PC-3 (cell line): Measurements from ENCODE around the gene ADORA2A. TPM values are rescaled to one million over a fixed set of nuclear protein-coding genes. Genes with fewer than 3 reads are reported as not detected.

Source experiments
- ATAC-seq: fragments of 200-7000 bp; cut with Tn5 transposase; 2 replicates; pipeline ENCODE4 v1.9.1; 2020; ENCODE audit warnings: mild to moderate bottlenecking, moderate library complexity
- BruUV-seq: library from RNA; stranded (reverse); fragments of 400-500 nt; replicated peaks from 2 replicates; lab custom pipeline; 2021; lab: Mats Ljungman, UMichigan
- CTCF ChIA-PET: fragments of 300-600 bp; sonication (Branson Sonifier 250); formaldehyde crosslinking; loops from one replicate; lab custom pipeline; 2022; ENCODE audit warnings: antibody characterized with exemption; lab: Charles Lee
- POLR2A ChIA-PET: fragments of 300-600 bp; sonication (Branson Sonifier 250); formaldehyde crosslinking; loops from one replicate; lab custom pipeline; 2022; ENCODE audit warnings: antibody characterized with exemption; ENCODE audit not compliant: unreplicated experiment; lab: Charles Lee
- DNase-seq: peaks from one replicate; pipeline ENCODE4 v3.0.0-alpha.2; 2015
- H2AFZ ChIP-seq: fragments of 300-600 bp; sonication (generic); 2 replicates; pipeline ENCODE4 v1.6.0; 2016; ENCODE audit warnings: antibody characterized with exemption, low read length
- H3F3A ChIP-seq: fragments of 300-600 bp; sonication (generic); one replicate; pipeline ENCODE4 v1.6.0; 2017; ENCODE audit warnings: antibody characterized with exemption, low read length, control low read depth, mild to moderate bottlenecking; ENCODE audit not compliant: unreplicated experiment
- H3K27ac ChIP-seq: fragments of 300-600 bp; sonication (generic); 2 replicates; pipeline ENCODE4 v1.5.1; 2016; ENCODE audit warnings: mild to moderate bottlenecking, low read length
- H3K27me3 ChIP-seq: fragments of 300-600 bp; sonication (generic); 2 replicates; pipeline ENCODE4 v1.6.1; 2016; ENCODE audit warnings: low read length, mixed read lengths
- H3K36me3 ChIP-seq: fragments of 300-600 bp; sonication (generic); 2 replicates; pipeline ENCODE4 v1.6.1; 2016; ENCODE audit warnings: low read depth, mixed run types, low read length, mixed read lengths
- H3K4me1 ChIP-seq: fragments of 300-600 bp; sonication (generic); 2 replicates; pipeline ENCODE4 v1.5.1; 2016; ENCODE audit warnings: low read length; ENCODE audit not compliant: insufficient read depth
- H3K4me2 ChIP-seq: fragments of 300-600 bp; sonication (generic); 2 replicates; pipeline ENCODE4 v1.6.0; 2016; ENCODE audit warnings: low read length
- H3K4me3 ChIP-seq: fragments of 300-600 bp; sonication (generic); 2 replicates; pipeline ENCODE4 v1.5.1; 2016; ENCODE audit warnings: mild to moderate bottlenecking, low read length, mixed read lengths
- H3K79me2 ChIP-seq: fragments of 300-600 bp; sonication (generic); 2 replicates; pipeline ENCODE4 v1.6.1; 2017; ENCODE audit warnings: low read length, mixed read lengths
- H3K9ac ChIP-seq: fragments of 300-600 bp; sonication (generic); 2 replicates; pipeline ENCODE4 v1.6.0; 2016; ENCODE audit warnings: mild to moderate bottlenecking, low read length
- H3K9me2 ChIP-seq: fragments of 300-600 bp; sonication (generic); replicated peaks from 2 replicates; pipeline ENCODE4 v1.6.1; 2016; ENCODE audit warnings: mixed run types, low read length, mixed read lengths
- H3K9me3 ChIP-seq: fragments of 300-600 bp; sonication (generic); 2 replicates; pipeline ENCODE4 v1.6.1; 2016; ENCODE audit warnings: low read length, mixed read lengths
- H4K20me1 ChIP-seq: fragments of 300-600 bp; sonication (generic); 2 replicates; pipeline ENCODE4 v1.6.1; 2016; ENCODE audit warnings: low read length, mixed read lengths
- EZH2 ChIP-seq: fragments of 300-600 bp; sonication (generic); IDR thresholded peaks from one replicate; pipeline ENCODE4 v1.6.1; 2017; ENCODE audit warnings: antibody characterized with exemption, mild to moderate bottlenecking, low read length; ENCODE audit not compliant: unreplicated experiment
- EZH2phosphoT487 ChIP-seq: fragments of 300-600 bp; sonication (generic); IDR thresholded peaks from 2 replicates; pipeline ENCODE4 v1.6.1; 2018; ENCODE audit warnings: mild to moderate bottlenecking, antibody characterized with exemption, low read length, borderline replicate concordance
- intact Hi-C: fragments of 100-400 bp; cut with micrococcal nuclease; formaldehyde crosslinking; loops from 2 replicates; pipeline ENCODE4 v1.9.0; 2023
- total RNA-seq: library from RNA; depleted of rRNA; stranded (reverse); fragments of >200 nt; gene quantifications from 2 replicates; pipeline ENCODE4 v1.2.3, GENCODE V29; 2014
- TF ChIP-seq, protein P1 (sequence below): fragments of 300-600 bp; sonication (generic); conservative IDR thresholded peaks from 2 replicates; pipeline ENCODE4 v1.5.1; 2017; ENCODE audit warnings: antibody characterized with exemption, low read depth, mild to moderate bottlenecking, low read length

Gene ADORA2A
- total RNA-seq, 1 experiment from 2014 or later, result 1.7 TPM

DNA sequence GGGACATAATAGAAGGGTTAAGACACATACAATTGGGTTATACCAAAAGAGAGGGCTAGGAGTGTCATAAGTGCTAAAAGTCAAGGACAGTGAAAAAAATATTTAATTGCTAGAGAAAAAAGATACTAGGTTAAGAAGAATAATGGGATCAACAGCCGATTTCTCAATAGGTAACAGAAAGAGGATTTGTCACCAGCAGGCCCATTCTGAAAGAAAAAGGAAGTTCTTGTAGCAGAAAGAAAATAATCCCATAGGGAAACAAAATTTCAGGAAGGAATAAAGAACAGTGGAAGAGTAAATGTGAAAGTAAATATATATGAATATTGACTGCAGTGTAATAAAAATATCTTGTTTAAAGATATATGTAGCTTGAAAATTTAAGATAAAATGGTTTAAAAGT is 43.3 kb upstream of the ADORA2A start:
- H3K9me2 ChIP-seq, result no peaks in the 10 kb centered on the region
- ChIA-PET POLR2A (no interaction called here), CTCF (no interaction called here)
- no peaks in the 10 kb centered on the region for H3K27me3 ChIP-seq
- BruUV-seq, result no TSS peak
- TF ChIP-seq EZH2phosphoT487 (no peak), EZH2 (no peak)
- TF ChIP-seq, protein P1, sequence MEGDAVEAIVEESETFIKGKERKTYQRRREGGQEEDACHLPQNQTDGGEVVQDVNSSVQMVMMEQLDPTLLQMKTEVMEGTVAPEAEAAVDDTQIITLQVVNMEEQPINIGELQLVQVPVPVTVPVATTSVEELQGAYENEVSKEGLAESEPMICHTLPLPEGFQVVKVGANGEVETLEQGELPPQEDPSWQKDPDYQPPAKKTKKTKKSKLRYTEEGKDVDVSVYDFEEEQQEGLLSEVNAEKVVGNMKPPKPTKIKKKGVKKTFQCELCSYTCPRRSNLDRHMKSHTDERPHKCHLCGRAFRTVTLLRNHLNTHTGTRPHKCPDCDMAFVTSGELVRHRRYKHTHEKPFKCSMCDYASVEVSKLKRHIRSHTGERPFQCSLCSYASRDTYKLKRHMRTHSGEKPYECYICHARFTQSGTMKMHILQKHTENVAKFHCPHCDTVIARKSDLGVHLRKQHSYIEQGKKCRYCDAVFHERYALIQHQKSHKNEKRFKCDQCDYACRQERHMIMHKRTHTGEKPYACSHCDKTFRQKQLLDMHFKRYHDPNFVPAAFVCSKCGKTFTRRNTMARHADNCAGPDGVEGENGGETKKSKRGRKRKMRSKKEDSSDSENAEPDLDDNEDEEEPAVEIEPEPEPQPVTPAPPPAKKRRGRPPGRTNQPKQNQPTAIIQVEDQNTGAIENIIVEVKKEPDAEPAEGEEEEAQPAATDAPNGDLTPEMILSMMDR, result no peak
- no peaks in the 10 kb centered on the region for H3K9me3 ChIP-seq
- no peak overlapping the region for H3K9ac ChIP-seq
- no peak overlapping the region for H3K27ac ChIP-seq
- ATAC-seq (no peak), DNase-seq (no peak)
- no peaks in the 10 kb centered on the region for H3K4me1 ChIP-seq
- no peaks in the 10 kb centered on the region for H3K36me3 ChIP-seq
- no peak overlapping the region for H3K4me3 ChIP-seq
- intact Hi-C loops, result no loop called here
- H3F3A ChIP-seq, result no peaks in the 10 kb centered on the region
- H2AFZ ChIP-seq, result no peak overlapping the region
- no peaks in the 10 kb centered on the region for H3K79me2 ChIP-seq
- H4K20me1 ChIP-seq, result no peaks in the 10 kb centered on the region
- H3K4me2 ChIP-seq, result no peak overlapping the region

DNA sequence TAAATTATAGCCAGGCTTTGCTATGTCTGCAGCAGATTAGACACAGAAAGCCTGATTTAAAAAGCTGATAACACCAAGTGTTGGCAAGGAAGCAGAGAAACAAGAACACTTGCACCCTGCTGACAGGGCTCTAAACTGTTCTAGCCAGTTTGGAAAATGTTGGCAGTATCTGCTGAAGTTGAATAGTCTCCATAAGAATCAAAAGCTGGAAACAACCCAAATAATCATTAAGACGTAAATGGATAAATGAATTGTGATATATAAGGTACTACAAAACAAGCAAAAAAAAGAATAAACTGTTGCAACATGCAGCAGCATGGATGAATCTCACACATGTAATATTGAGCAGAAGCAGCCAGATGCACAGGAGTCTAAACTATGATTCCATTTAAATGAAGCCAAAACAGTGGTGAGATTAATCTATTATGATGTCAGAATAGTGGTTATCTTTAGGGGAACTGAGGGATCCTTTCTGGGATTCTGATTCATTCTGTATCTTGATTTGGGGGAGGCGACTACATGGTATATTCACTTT is 40.4 kb upstream of the ADORA2A start:
- TF ChIP-seq EZH2phosphoT487 (no peak), EZH2 (no peak)
- TF ChIP-seq, protein P1, result no peak
- Histone ChIP-seq H3K4me1 (no peaks in the 10 kb centered on the region), H3K9ac (no peak overlapping the region), H3K9me2 (no peaks in the 10 kb centered on the region), H2AFZ (no peak overlapping the region), H3K36me3 (no peaks in the 10 kb centered on the region), H3F3A (no peaks in the 10 kb centered on the region), H4K20me1 (no peaks in the 10 kb centered on the region), H3K4me3 (no peak overlapping the region), H3K27me3 (no peaks in the 10 kb centered on the region), H3K27ac (no peak overlapping the region), H3K9me3 (no peaks in the 10 kb centered on the region), H3K79me2 (no peaks in the 10 kb centered on the region), H3K4me2 (no peak overlapping the region)
- intact Hi-C loops, result no loop called here
- no TSS peak for BruUV-seq
- ChIA-PET POLR2A (no interaction called here), CTCF (no interaction called here)
- DNase-seq (no peak), ATAC-seq (no peak)

DNA sequence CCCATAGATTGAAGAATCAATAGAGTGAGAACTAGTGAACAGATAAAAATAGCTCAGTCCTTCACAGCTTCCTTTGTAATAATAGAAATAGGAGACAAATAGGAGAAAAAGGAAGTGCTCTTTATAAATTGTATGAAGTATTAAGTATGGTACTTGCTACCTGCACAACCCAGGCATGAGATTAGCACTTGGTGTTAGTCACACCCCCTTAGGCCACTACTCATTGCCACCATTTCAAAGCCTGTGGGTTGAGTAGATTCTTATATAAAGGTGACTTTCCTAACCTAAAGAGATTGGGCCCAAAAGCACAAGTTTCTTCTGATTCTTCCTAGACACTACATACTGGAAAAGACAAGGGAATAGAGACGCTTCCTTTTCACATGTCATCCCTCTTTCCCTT is 37.7 kb upstream of the ADORA2A start:
- CTCF ChIA-PET, result no interaction called here
- Histone ChIP-seq H3K79me2 (no peaks in the 10 kb centered on the region), H3K4me1 (no peaks in the 10 kb centered on the region), H3K9me3 (no peaks in the 10 kb centered on the region), H3K4me2 (no peak overlapping the region), H2AFZ (no peak overlapping the region), H3K4me3 (no peak overlapping the region), H3K27me3 (no peaks in the 10 kb centered on the region), H3F3A (no peaks in the 10 kb centered on the region), H4K20me1 (no peaks in the 10 kb centered on the region), H3K9me2 (no peaks in the 10 kb centered on the region), H3K9ac (no peak overlapping the region), H3K27ac (no peak overlapping the region), H3K36me3 (no peaks in the 10 kb centered on the region)
- no peak for DNase-seq
- intact Hi-C loops, result no loop called here
- BruUV-seq, result no TSS peak
- TF ChIP-seq EZH2, result no peak
- TF ChIP-seq, protein P1, result no peak
- TF ChIP-seq EZH2phosphoT487, result no peak
- ATAC-seq, result no peak
- POLR2A ChIA-PET, result no interaction called here
